Stimulated activated CD4-positive, alpha-beta T cell treated with anti-CD3 and anti-CD28 coated beads, Interleukin-2, amount 100 ng/mL, for 48 hours (primary cell): ENCODE results near the gene IRF1.
"Not testable (repeated sequence)": the region's sequence is repeated elsewhere in the genome, so short reads cannot be mapped to it uniquely, and the experiment has no call there.

Experiments used
- DNase-seq, 2 donors: peaks; one replicate each; pipeline ENCODE4 v3.0.0-alpha.2; 2020

Gene IRF1

GRCh38 chr5:132490484-132491367, at the start of gene IRF1:
TSS of gene IRF1 (minus strand) at chr5:132490773. CDS start at chr5:132489478, 1,295 bp downstream.
- DNase-seq, result peak; percentile 98 to 99

GRCh38 chr5:132540149-132540548, 49.6 kb upstream of the IRF1 start:
- DNase-seq, result no peak

GRCh38 chr5:132539716-132540115, 49.1 kb upstream of the IRF1 start:
- no peak for DNase-seq

GRCh38 chr5:132530946-132531345, 40.4 kb upstream of the IRF1 start:
- no peak for DNase-seq

GRCh38 chr5:132528866-132529634, 38.5 kb upstream of the IRF1 start:
- DNase-seq, result no peak

- no peak for DNase-seq
These were observed 37.4 kb upstream of the IRF1 start for GRCh38 chr5:132528021-132528420.

- DNase-seq, result no peak
These were observed 36.5 kb upstream of the IRF1 start for GRCh38 chr5:132526974-132527564.

GRCh38 chr5:132526290-132526973, 35.9 kb upstream of the IRF1 start:
- peak; percentile 32 to 54 for DNase-seq

- no peak for DNase-seq
These were observed 34.7 kb upstream of the IRF1 start for GRCh38 chr5:132525299-132525724.

GRCh38 chr5:132524877-132525276, 34.3 kb upstream of the IRF1 start:
- not testable (repeated sequence) for DNase-seq

GRCh38 chr5:132522067-132522466, 31.5 kb upstream of the IRF1 start:
- not testable (repeated sequence) for DNase-seq

GRCh38 chr5:132513618-132514336, 23.2 kb upstream of the IRF1 start:
- DNase-seq, result not testable (repeated sequence)

- DNase-seq, result no peak
These were observed 19.5 kb upstream of the IRF1 start for GRCh38 chr5:132510076-132510475.

- no peak for DNase-seq
These were observed 15.6 kb upstream of the IRF1 start for GRCh38 chr5:132506094-132506692.

GRCh38 chr5:132505641-132506040, 15.1 kb upstream of the IRF1 start:
- no peak for DNase-seq

- no peak for DNase-seq
These were observed 14.2 kb upstream of the IRF1 start for GRCh38 chr5:132504746-132505145.

- no peak for DNase-seq
These were observed 12.7 kb upstream of the IRF1 start for GRCh38 chr5:132503244-132503643.

GRCh38 chr5:132501961-132502931, 11.7 kb upstream of the IRF1 start:
- no peak for DNase-seq

- DNase-seq, result no peak
These were observed 11.0 kb upstream of the IRF1 start for GRCh38 chr5:132501629-132501956.

- DNase-seq, result peak; percentile 70 to 71
These were observed 10.5 kb upstream of the IRF1 start for GRCh38 chr5:132500931-132501628.
